Camera-type eye (tissue), 1 donor: ENCODE results near the gene FYB1. TPM values are rescaled to one million over a fixed set of nuclear protein-coding genes. Genes with fewer than 3 reads are reported as not detected.

Experiments
- total RNA-seq: library from RNA; depleted of rRNA; stranded (reverse); fragments of >200 nt; gene quantifications from one replicate; pipeline ENCODE4 v1.2.3, GENCODE V29; 2014

FYB1 gene, protein sequence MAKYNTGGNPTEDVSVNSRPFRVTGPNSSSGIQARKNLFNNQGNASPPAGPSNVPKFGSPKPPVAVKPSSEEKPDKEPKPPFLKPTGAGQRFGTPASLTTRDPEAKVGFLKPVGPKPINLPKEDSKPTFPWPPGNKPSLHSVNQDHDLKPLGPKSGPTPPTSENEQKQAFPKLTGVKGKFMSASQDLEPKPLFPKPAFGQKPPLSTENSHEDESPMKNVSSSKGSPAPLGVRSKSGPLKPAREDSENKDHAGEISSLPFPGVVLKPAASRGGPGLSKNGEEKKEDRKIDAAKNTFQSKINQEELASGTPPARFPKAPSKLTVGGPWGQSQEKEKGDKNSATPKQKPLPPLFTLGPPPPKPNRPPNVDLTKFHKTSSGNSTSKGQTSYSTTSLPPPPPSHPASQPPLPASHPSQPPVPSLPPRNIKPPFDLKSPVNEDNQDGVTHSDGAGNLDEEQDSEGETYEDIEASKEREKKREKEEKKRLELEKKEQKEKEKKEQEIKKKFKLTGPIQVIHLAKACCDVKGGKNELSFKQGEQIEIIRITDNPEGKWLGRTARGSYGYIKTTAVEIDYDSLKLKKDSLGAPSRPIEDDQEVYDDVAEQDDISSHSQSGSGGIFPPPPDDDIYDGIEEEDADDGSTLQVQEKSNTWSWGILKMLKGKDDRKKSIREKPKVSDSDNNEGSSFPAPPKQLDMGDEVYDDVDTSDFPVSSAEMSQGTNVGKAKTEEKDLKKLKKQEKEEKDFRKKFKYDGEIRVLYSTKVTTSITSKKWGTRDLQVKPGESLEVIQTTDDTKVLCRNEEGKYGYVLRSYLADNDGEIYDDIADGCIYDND
- 6.3 TPM for total RNA-seq

DNA sequence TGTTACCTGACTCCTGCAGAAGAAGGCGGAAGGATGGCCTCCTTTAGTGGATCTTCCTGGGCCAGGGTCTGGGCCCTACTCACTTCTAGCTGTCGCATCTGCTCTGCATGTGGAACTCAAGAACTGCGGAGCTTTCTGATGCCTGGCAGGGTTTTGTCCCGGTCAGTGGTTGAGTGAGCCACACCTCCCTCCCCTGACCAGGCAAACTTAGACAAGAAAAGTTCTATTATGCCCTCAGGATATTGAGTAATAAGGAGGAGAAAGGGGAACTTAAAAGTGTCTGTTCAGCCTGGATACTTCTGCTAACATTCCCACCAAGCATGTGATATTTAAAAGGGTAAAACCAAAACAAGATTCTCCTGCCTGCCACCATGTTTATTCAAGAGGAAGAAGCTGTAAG, at the start of gene FYB1:
FYB1 (minus strand) TSS at position 127 of the 400 bp plus-strand sequence. CDS start 16,603 bp downstream, outside the sequence.

DNA sequence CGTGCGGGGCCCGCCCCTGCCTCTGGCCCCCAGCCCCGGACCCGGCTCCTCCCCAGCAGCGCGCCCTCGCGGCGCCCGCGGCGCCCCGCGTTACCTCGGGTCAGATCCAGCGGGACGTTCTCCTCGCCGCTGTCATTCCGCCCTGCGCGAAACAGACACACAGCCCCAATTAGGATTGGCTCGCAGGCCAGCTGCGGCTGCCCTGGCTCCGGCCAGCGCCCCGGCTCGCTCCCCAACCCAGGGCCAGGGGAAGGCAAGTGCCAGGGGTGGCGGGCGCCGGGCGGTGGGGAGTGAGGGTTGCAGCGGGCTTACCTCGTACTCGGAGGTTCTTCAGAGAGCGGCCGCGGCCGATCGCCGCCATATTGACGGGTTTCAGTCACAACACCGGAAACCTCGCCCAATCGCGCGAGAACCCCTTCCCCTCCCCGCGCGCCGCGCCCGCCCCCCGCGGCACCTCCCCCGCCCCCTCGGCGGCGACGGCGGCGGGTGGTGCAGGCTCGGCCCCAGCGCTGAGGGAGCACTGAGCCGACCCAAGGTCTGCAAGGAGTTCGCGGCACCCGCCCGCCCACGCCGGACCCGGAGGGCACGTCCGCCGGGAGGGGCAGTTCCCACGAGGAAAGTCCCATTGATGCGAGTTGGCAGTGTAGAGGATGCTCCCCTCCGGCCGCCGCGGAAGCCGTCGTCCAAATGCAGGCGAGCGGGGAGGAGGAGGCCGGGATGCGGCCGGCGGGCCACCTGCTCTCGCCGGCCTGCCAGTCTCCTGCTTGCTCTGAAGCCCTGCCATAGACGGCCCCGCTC, 145.1 kb downstream of the FYB1 start, which contains the start of gene RICTOR:
RICTOR (minus strand) TSS at position 383 of the 798 bp plus-strand sequence; CDS start at position 361, 22 bp downstream.

Other genes starting within 250 kb of the FYB1 start
- 132 TPM for gene RICTOR, start 145.2 kb downstream of the FYB1 start, total RNA-seq
- gene C9, start 144.9 kb upstream of the FYB1 start, total RNA-seq, result not detected
- gene DAB2, start 205.4 kb upstream of the FYB1 start, total RNA-seq, result 79.9 TPM